HG03196 (cell line): Measurements from ENCODE around the gene TPM4.
"Not testable (repeated sequence)": the region's sequence is repeated elsewhere in the genome, so short reads cannot be mapped to it uniquely, and the experiment has no call there.

Experiments
- ATAC-seq: cut with Tn5 transposase; IDR thresholded peaks from one replicate; pipeline ENCODE4 v1.9.1; 2021; ENCODE audit not compliant: unreplicated experiment

TPM4 gene

DNA sequence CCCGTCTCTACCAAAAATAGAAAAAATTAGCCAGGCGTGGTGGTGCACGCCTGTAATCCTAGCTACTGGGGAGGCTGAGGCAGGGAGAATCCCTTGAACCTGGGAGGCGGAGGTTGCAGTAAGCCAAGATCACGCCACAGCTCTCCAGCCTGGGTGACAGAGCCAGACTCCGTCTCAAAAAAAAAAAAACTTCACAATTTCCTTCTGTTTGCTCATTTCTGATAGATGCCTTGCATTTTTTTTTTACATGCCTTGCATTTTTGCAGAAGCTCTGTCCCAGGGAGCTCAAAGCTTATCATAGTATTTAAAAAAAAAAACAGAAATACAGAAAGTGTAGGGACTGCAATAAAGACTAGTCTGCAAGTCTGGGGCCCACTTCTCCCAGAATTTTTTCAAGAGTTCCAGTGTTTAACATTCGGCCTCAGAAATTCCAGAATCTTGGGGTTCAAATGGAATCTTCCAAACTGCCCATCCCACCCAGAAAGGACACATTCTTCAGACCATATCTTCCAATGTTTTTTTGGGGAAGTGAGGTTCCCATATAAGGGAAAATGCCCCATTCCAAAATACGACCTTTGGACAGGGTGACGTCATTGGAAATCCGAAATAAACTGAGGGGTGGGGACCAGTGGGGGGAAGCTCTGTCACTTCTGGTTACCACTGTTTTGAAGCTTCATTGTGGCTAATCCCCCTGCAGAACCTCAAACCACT is 18.2 kb downstream of the TPM4 start:
- no peak for ATAC-seq

DNA sequence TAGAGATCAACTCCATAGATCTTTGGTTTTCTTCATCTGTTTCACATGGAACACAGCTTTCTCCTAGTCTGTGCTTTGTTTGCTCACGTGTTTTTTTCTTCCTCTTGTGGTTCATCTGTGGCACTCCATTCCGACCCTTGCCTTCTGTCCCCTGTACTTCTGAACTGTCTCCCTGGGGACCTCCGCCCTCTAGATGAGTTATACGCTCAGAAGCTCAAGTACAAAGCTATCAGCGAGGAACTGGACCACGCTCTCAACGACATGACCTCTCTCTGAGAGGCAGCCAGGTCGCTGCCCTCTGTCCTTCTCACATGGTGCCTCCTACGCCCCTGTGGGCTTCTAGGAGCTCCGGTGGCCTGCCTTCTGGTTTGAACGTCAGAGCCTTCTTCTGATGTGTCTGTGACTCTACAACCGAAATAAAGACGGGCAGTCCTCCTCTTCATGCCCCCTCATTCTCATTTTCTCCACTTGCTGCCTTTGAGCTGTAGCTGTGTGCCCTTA is 18.8 kb downstream of the TPM4 start:
- no peak for ATAC-seq

GRCh38 chr19:16096280-16096855 is 20.1 kb downstream of the TPM4 start:
- no peak for ATAC-seq

DNA sequence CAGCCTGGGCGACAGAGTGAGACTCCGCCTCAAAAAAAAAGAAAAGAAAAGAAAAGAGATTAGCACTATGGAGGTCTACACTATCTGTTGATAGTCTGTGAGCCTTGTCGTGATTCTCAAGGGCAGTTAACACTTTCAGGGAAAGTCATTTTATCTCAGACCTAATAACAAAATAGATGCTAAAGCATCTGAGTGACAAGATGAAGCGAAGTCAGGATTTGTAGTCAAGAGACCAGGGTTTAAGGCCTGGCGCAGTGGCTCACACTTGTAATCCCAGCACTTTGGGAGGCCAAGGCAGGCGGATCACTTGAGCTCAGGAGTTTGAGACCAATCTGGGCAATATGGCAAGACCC is 22.1 kb downstream of the TPM4 start:
- ATAC-seq: no peak

GRCh38 chr19:16098821-16099220 is 22.5 kb downstream of the TPM4 start:
- no peak for ATAC-seq

GRCh38 chr19:16099314-16099965 is 23.1 kb downstream of the TPM4 start:
- not testable (repeated sequence) for ATAC-seq

GRCh38 chr19:16100524-16100923 is 24.2 kb downstream of the TPM4 start:
- ATAC-seq: no peak

DNA sequence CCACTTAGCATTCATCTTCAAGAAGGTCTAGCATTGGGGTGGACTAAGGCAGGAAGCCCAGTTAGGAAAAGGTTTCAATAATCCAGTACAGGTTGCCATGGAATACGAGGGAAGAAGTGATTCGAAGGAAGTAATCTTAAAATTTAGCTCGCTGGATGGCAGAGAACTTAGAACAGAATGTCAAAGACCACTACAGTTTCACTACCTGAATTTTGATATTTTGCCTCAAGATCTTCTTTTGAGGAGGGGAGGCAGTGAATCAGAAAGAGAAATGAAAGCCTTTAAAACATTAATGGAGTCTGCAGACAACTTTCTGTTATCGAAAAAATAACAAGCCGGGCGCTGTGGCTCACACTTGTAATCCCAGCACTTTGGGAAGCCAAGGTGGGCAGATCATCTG is 28.4 kb downstream of the TPM4 start:
- no peak for ATAC-seq

GRCh38 chr19:16106121-16106520 is 29.8 kb downstream of the TPM4 start:
- ATAC-seq: no peak

DNA sequence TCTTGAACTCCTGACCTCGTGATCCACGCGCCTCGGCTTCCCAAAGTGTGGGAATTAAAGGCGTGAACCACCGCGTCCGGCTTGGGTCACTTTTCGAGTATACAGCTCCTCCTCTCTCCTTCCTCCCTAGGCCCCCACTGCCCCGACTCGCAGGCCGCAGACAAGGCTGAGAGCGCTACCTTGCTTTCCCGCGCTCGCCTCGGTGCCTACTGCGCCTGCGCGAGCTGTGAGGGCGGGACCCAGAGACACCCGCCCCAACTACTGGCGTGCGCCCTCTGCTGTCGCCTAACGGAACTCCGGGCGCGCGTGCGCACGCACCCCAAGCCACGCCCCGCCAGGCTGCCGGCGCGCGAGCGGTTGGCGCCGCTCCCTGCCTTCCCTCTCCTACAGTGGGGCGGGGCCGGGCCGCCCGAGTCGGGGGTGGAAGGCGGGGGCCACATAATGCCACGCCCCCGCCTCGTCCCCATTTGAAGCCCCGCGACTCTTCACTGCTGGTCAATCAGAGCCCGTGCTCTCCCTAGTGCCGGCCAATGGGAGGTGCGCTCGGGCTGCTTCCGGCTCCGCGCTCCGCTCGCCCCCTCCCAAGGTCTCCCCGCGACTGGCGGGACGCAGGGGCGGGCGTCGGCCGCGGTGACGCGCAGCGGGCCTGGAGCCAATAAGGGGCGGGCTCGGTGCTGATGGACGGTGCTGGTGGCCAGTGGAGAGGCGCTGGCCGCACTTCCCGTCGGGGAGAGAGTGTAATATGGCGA is 35.0 kb downstream of the TPM4 start, which contains the start of gene RAB8A:
RAB8A (plus strand) TSS at position 730 of the 749 bp plus-strand sequence; CDS start at position 743, 13 bp downstream.
- peak; percentile 82 for ATAC-seq

DNA sequence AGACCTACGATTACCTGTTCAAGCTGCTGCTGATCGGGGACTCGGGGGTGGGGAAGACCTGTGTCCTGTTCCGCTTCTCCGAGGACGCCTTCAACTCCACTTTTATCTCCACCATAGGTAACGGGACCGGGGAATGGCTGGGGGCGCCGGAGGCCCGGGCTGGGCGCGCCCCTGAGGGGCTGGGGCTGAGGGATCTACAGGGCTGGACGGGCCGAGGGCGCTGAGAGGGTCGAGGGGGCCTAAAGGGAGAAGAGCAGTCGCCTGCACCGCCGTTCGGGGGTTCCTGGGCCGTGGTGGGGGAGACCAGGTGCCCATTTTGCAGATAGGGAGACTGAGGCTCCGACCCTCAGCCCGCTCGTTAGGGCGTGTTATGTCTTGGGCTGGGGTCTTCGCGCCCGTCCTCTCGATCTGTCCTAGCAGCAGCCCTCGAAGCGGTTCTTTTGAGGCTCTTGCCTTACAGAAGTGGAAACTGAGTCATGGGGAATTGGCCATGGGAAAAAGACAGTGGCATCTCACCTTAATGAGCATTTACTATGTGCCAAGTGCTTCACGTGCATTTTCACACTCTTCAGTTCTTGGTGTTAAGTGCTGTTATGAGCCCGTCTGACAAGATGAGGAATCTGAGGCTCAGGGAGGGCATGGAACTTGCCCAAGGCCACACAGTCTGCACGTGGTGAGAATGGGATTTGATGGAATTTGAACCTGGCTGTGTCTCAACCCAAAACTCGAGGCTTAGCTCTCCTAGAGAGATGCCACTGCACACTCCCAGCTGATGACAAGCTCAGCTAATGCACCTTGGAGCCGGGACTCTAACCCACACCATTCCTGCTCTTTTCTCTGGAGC is 35.8 kb downstream of the TPM4 start:
- no peak for ATAC-seq

DNA sequence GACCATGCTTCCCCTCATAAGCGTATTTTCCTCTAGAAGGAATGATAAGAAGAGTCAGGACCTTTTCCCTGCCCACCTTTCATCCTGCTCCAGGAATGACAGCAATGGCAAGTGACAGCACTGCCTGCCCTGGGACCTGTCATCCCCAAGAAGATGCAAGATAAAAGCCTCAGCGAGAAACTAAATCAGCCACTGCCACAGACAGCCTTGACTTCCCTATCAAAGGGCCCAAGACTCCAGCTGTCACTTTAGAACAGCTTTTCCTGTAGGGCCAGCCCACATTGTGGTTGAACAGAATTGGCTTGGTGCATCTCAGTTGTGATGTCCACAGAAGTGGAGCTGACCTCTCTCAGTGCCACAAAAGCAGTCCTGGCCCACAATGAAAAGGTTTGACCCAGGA is 36.5 kb downstream of the TPM4 start:
- ATAC-seq: no peak

GRCh38 chr19:16113727-16114126 is 37.4 kb downstream of the TPM4 start:
- no peak for ATAC-seq

DNA sequence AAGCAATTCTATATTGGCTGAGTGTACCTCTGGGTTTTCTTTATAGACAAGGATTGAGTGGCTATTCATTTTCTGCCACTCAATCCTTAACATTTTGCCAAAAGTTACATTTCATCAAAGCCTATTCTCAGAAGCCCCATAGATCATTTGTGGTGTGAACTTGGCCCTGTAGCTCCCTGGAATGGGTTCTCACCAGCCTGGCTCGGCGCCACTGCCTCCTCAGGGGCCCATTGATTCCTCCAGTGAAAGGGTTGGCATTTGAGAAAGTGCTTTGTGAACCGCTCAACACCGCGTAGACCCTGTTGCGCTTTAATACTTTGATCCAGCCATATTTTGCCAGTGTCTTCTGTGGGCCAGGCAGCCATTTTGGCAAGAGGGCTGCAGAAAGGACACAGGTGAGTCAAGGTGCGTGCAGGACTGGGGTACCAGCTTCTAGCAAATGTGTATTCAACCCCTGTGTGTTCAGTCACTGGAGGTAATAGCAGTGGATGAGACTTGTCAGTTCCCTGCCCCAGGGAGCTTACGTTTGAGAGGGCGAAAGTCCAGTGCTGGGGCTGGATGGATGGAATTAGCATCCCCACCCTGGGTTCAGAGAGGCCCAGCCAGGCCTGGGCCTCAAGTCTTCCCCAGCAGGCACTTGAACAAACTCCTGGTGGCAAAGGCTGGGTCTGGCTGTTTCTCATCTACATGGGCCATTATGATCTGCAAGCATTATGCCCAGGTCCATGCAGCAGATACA is 39.2 kb downstream of the TPM4 start:
- no peak for ATAC-seq

DNA sequence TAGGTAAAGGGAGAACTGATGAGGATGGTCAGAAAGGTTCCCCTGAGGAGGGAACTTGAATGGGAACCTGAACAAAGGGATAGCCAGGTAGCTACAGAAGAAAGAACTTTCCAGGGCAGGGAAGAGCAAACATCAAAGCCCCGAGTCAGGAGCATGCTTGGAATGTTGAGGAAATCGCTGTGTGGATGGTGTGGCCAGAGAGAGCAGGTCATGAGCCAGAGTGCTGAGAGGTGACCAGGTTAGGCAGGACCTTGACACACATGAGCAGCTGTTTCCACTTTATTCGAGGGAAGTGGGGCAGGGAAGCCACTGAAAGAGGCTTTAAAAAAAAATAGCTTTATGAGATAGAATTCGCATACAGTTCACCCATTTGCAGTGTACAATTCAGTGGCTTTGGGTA is 39.8 kb downstream of the TPM4 start:
- ATAC-seq: no peak

DNA sequence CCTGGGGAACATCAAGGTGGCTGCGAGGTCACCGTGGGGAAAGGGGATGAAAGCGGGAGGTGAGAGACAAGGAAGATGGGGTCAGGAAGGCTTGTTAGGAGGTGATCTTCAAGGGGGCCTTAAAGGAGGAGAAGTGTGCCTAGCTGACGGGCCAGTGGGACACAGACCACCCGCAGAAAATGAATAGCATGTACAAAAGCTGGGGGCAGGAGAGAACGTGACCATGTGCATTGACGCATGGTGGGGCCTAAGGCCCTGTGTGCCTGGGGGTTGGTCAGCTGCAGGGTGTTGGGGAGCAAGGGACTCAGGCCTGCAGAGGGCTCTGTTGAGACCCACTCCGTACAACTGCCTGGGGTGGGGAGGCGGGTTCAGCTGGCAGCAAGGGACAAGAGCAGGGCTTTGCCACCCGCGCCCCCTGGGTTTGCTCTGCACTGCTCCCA is 41.3 kb downstream of the TPM4 start:
- ATAC-seq: no peak

- peak; percentile 68 for ATAC-seq
Observed at GRCh38 chr19:16118489-16119033, 42.3 kb downstream of the TPM4 start.

GRCh38 chr19:16119075-16119857 is 43.0 kb downstream of the TPM4 start:
- not testable (repeated sequence) for ATAC-seq

DNA sequence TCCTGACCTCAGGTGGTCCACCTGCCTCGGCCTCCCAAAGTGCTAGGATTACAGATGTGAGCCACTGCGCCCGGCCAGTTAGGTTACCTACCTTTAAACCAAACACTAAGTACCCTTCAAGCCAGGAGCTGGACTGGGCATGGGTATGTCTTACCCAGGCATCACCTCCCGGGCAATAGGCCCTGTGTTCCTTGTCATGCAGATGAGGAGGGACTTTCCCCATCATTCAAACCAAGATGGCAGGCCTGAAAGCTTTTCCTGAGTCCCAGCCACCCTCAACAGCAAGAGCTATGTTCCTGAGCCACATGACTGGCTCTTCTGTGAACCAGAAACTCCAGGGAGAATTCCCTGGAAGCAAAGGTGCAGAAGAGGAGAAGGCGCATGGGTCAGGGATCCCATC is 44.8 kb downstream of the TPM4 start:
- no peak for ATAC-seq
